ENCODE data around the gene IREB2.
"Not testable (repeated sequence)": the region's sequence is repeated elsewhere in the genome, so short reads cannot be mapped to it uniquely, and the experiment has no call there.

The IREB2 gene

GRCh38 chr15:78481917-78482316 lies 43.9 kb downstream of the IREB2 start:
- no peak for DNase-seq (ENCODE audit: low spot score)

- DNase-seq (ENCODE audit: low spot score): no peak
Observed at GRCh38 chr15:78492872-78493271, 54.9 kb downstream of the IREB2 start.

GRCh38 chr15:78501857-78502256 lies 63.8 kb downstream of the IREB2 start:
- no peak for DNase-seq (ENCODE audit: low spot score)

GRCh38 chr15:78502641-78503040 lies 64.6 kb downstream of the IREB2 start:
- no peak for DNase-seq (ENCODE audit: low spot score)

GRCh38 chr15:78506971-78507830 lies 69.2 kb downstream of the IREB2 start, which contains the start of gene HYKK:
Gene HYKK (plus strand): TSS chr15:78507577. CDS start chr15:78513089, 5,512 bp downstream.
- DNase-seq (ENCODE audit: low spot score): peak; percentile 96

GRCh38 chr15:78507831-78508160 lies 69.8 kb downstream of the IREB2 start:
- DNase-seq (ENCODE audit: low spot score): no peak

- DNase-seq (ENCODE audit: low spot score): no peak
Observed at GRCh38 chr15:78508272-78508671, 70.3 kb downstream of the IREB2 start.

- DNase-seq (ENCODE audit: low spot score): no peak
Observed at GRCh38 chr15:78509726-78510312, 71.8 kb downstream of the IREB2 start.

GRCh38 chr15:78520035-78520434 lies 82.0 kb downstream of the IREB2 start:
- DNase-seq (ENCODE audit: low spot score): not testable (repeated sequence)

GRCh38 chr15:78524230-78524629 lies 86.2 kb downstream of the IREB2 start:
- no peak for DNase-seq (ENCODE audit: low spot score)

GRCh38 chr15:78527325-78527724 lies 89.3 kb downstream of the IREB2 start:
- no peak for DNase-seq (ENCODE audit: low spot score)

- no peak for DNase-seq (ENCODE audit: low spot score)
Observed at GRCh38 chr15:78533331-78533730, 95.3 kb downstream of the IREB2 start.

- DNase-seq (ENCODE audit: low spot score): no peak
Observed at GRCh38 chr15:78536134-78536533, 98.1 kb downstream of the IREB2 start.

- DNase-seq (ENCODE audit: low spot score): no peak
Observed at GRCh38 chr15:78537266-78537905, 99.4 kb downstream of the IREB2 start.

GRCh38 chr15:78538358-78538757 lies 100.3 kb downstream of the IREB2 start:
- DNase-seq (ENCODE audit: low spot score): no peak

GRCh38 chr15:78539464-78540140 lies 101.6 kb downstream of the IREB2 start:
- DNase-seq (ENCODE audit: low spot score): not testable (repeated sequence)

GRCh38 chr15:78540141-78540870 lies 102.3 kb downstream of the IREB2 start, which contains the start of gene PSMA4:
Gene PSMA4 (plus strand): TSS chr15:78540444. CDS start chr15:78541928, 1,484 bp downstream.
- peak; percentile 97 for DNase-seq (ENCODE audit: low spot score)

GRCh38 chr15:78540871-78541743 lies 103.1 kb downstream of the IREB2 start:
- DNase-seq (ENCODE audit: low spot score): peak; percentile 29

- DNase-seq (ENCODE audit: low spot score): no peak
Observed at GRCh38 chr15:78541744-78542034, 103.7 kb downstream of the IREB2 start.

GRCh38 chr15:78542647-78543046 lies 104.6 kb downstream of the IREB2 start:
- no peak for DNase-seq (ENCODE audit: low spot score)

GRCh38 chr15:78550194-78550593 lies 112.2 kb downstream of the IREB2 start:
- no peak for DNase-seq (ENCODE audit: low spot score)
